ENCODE results near the gene EPB41L4A. TPM values are rescaled to one million over a fixed set of nuclear protein-coding genes. Genes with fewer than 3 reads are reported as not detected.

The EPB41L4A gene
- total and polyA plus RNA-seq, 2 donors (not counting 3 experiments of a cell fraction or from before 2014, with no cell fraction given), result 6.0 to 17.9 TPM

DNA sequence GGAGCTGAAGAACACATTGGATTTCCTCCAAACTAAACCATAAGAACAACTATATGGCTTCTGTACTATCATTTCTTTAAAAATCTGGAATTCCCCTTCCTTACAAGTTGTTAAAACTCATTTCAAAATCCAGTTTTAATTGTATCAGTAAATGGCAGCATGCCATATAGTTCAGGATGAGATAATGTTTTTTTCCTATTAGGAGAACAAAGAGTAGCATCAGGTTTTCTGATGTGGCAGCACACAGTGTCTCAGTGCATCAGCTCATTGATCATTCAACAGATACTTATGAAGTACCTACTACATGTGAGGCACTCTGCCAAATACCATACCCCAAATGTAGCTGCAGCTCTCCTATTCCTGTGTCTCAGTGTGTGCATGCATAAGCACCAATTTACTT lies 161.1 kb downstream of the EPB41L4A start:
- dilution Hi-C loops (cut with MboI; ENCODE audit: extremely low pct_ligation_motif_present, low sequenced_read_pairs), result no loop called here
- CTCF ChIA-PET, result interaction anchor here (1.0 to 1.4 kb wide), 4 partner anchors 14 to 727 kb away, joined by 3 to 12 read pairs (median 4); partner anchors contain the start of gene EPB41L4A

DNA sequence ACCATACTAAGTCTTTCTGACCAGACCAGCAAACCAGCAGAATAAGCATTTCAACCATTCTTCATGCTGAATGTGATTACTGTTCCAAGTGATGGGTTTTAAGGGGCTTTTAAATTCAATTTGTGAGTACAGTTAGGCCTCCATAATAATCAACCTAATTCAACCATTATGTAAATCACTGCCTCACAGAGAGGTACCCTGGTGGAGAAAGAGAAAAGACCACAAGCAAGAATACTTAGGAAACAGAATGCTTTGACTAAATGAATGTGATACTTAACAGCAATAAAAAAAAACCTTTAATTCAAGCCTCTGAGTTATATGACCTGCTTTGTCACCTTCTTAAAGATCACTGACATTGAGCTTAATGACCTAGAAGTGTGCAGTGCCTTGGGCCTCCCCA lies 162.1 kb downstream of the EPB41L4A start:
- peaks cover 0 to 3% of the 10 kb centered on the region in 2 experiments for H3K36me3 ChIP-seq (ENCODE audit: control insufficient read depth in 2 of 2, extremely low read depth in 1 of 2, insufficient read depth in 2 of 2, low read length in 2 of 2)
- H3K9me3 ChIP-seq (replicated peaks; ENCODE audit: control insufficient read depth, insufficient read depth, low read length), result no peaks in the 10 kb centered on the region
- H3K9ac ChIP-seq (replicated peaks; ENCODE audit: extremely low read depth, insufficient read depth, low read length), result no peak overlapping the region
- no TSS peak for BruUV-seq (replicated peaks)
- peaks cover 17% of the 10 kb centered on the region for H3K4me1 ChIP-seq (ENCODE audit: control insufficient read depth, extremely low read depth, insufficient read depth, low read length)
- dilution Hi-C loops (cut with MboI; ENCODE audit: extremely low pct_ligation_motif_present, low sequenced_read_pairs) (no loop called here), intact Hi-C loops (cut with micrococcal nuclease) (no loop called here)
- H2AFZ ChIP-seq (ENCODE audit: low read depth, low read length), result no peak overlapping the region
- FAIRE-seq (no peak), DNase-seq (ENCODE audit: low read depth, low spot score) (no peak)
- no peak overlapping the region for H3K4me3 ChIP-seq (replicated peaks in 1 of 3; ENCODE audit: insufficient read depth in 1 of 3, low read depth in 1 of 3, low read length in 3 of 3)
- TF ChIP-seq POLR2A (IDR thresholded peaks at IDR 0.05; ENCODE audit: low read depth, low read length), result no peak
- TF ChIP-seq, protein P1, sequence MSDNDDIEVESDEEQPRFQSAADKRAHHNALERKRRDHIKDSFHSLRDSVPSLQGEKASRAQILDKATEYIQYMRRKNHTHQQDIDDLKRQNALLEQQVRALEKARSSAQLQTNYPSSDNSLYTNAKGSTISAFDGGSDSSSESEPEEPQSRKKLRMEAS (IDR thresholded peaks at IDR 0.05; ENCODE audit: insufficient read depth, insufficient read length), result no peak
- no peak for TF ChIP-seq MYC (IDR thresholded peaks at IDR 0.05; ENCODE audit: low read depth, low read length)
- TF ChIP-seq POLR2AphosphoS5 (IDR thresholded peaks at IDR 0.05; ENCODE audit: insufficient read depth, low read depth, low read length), result no peak
- no peak for TF ChIP-seq EZH2 (IDR thresholded peaks at IDR 0.05; ENCODE audit: borderline replicate concordance, low read depth, low read length, severe bottlenecking)
- no peak for TF ChIP-seq JUN (IDR thresholded peaks at IDR 0.05; ENCODE audit: borderline replicate concordance, insufficient read depth, insufficient read length, low read depth)
- no peak for TF ChIP-seq FOS (IDR thresholded peaks at IDR 0.05; ENCODE audit: borderline replicate concordance, insufficient read depth, low read length)
- no peak for TF ChIP-seq GATA2 (IDR thresholded peaks at IDR 0.05; ENCODE audit: insufficient read depth, insufficient read length, low read depth, low read length)
- H3K27ac ChIP-seq (ENCODE audit: insufficient read depth, low read depth, low read length), result no peak overlapping the region
- no peaks in the 10 kb centered on the region for H4K20me1 ChIP-seq (replicated peaks; ENCODE audit: control insufficient read depth, extremely low read depth, insufficient read depth, low read length)
- no peaks in the 10 kb centered on the region for H3K27me3 ChIP-seq (ENCODE audit: control insufficient read depth in 2 of 2, insufficient read depth in 2 of 2, low read length in 2 of 2)
- POLR2A ChIA-PET, result no interaction called here
- H3K9me1 ChIP-seq (replicated peaks; ENCODE audit: control insufficient read depth, extremely low read depth, insufficient read depth, low read length), result no peaks in the 10 kb centered on the region
- CTCF ChIA-PET, result interaction anchor here (0.6 to 1.4 kb wide), 6 partner anchors 13 to 726 kb away, joined by 3 to 12 read pairs (median 4); partner anchors contain the start of gene EPB41L4A
- no peaks in the 10 kb centered on the region for H3K79me2 ChIP-seq (ENCODE audit: control insufficient read depth, insufficient read depth, low read length)
- no peak overlapping the region for H3K4me2 ChIP-seq (ENCODE audit: insufficient read depth, low read length)

More for the DNA sequence above, 161.1 kb downstream of the EPB41L4A start:
- no peaks in the 10 kb centered on the region for H4K20me1 ChIP-seq (replicated peaks; ENCODE audit: control insufficient read depth, extremely low read depth, insufficient read depth, low read length)
- no peaks in the 10 kb centered on the region for H3K9me1 ChIP-seq (replicated peaks; ENCODE audit: control insufficient read depth, extremely low read depth, insufficient read depth, low read length)
- H3K79me2 ChIP-seq (ENCODE audit: control insufficient read depth, insufficient read depth, low read length), result no peaks in the 10 kb centered on the region
- intact Hi-C loops (cut with micrococcal nuclease), result no loop called here
- no peak overlapping the region for H3K4me2 ChIP-seq (ENCODE audit: insufficient read depth, low read length)
- no peak overlapping the region for H3K27ac ChIP-seq (ENCODE audit: insufficient read depth, low read depth, low read length)
- DNase-seq (ENCODE audit: low read depth, low spot score) (peak; percentile 55), FAIRE-seq (no peak)
- peaks cover 0 to 3% of the 10 kb centered on the region in 2 experiments for H3K36me3 ChIP-seq (ENCODE audit: control insufficient read depth in 2 of 2, extremely low read depth in 1 of 2, insufficient read depth in 2 of 2, low read length in 2 of 2)
- H2AFZ ChIP-seq (ENCODE audit: low read depth, low read length), result no peak overlapping the region
- no TSS peak for BruUV-seq (replicated peaks)
- H3K4me3 ChIP-seq (replicated peaks in 1 of 3; ENCODE audit: insufficient read depth in 1 of 3, low read depth in 1 of 3, low read length in 3 of 3), result no peak overlapping the region
- peaks cover 17% of the 10 kb centered on the region for H3K4me1 ChIP-seq (ENCODE audit: control insufficient read depth, extremely low read depth, insufficient read depth, low read length)
- no peaks in the 10 kb centered on the region for H3K9me3 ChIP-seq (replicated peaks; ENCODE audit: control insufficient read depth, insufficient read depth, low read length)
- POLR2A ChIA-PET, result no interaction called here
- TF ChIP-seq, protein P2, sequence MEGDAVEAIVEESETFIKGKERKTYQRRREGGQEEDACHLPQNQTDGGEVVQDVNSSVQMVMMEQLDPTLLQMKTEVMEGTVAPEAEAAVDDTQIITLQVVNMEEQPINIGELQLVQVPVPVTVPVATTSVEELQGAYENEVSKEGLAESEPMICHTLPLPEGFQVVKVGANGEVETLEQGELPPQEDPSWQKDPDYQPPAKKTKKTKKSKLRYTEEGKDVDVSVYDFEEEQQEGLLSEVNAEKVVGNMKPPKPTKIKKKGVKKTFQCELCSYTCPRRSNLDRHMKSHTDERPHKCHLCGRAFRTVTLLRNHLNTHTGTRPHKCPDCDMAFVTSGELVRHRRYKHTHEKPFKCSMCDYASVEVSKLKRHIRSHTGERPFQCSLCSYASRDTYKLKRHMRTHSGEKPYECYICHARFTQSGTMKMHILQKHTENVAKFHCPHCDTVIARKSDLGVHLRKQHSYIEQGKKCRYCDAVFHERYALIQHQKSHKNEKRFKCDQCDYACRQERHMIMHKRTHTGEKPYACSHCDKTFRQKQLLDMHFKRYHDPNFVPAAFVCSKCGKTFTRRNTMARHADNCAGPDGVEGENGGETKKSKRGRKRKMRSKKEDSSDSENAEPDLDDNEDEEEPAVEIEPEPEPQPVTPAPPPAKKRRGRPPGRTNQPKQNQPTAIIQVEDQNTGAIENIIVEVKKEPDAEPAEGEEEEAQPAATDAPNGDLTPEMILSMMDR (IDR thresholded peaks at IDR 0.05; ENCODE audit: extremely low read depth in 1 of 2, insufficient read depth in 1 of 2, low read depth in 1 of 2, low read length in 2 of 2), result no peak
- TF ChIP-seq JUN (IDR thresholded peaks at IDR 0.05; ENCODE audit: borderline replicate concordance, insufficient read depth, insufficient read length, low read depth) (no peak), MYC (IDR thresholded peaks at IDR 0.05; ENCODE audit: low read depth, low read length) (no peak), GATA2 (IDR thresholded peaks at IDR 0.05; ENCODE audit: insufficient read depth, insufficient read length, low read depth, low read length) (no peak)
- H3K9ac ChIP-seq (replicated peaks; ENCODE audit: extremely low read depth, insufficient read depth, low read length), result no peak overlapping the region
- H3K27me3 ChIP-seq (ENCODE audit: control insufficient read depth in 2 of 2, insufficient read depth in 2 of 2, low read length in 2 of 2), result no peaks in the 10 kb centered on the region
